H1 (cell line): ENCODE results near the gene PDLIM4. TPM values are rescaled to one million over a fixed set of nuclear protein-coding genes. Genes with fewer than 3 reads are reported as not detected.

Experiments used
- ASH2L ChIP-seq: fragments of 200-600, 300-600 bp; sonication (generic); IDR thresholded peaks from one replicate; pipeline ENCODE4 v1.7.1; 2017; ENCODE audit warnings: low read length
- CBX8 ChIP-seq: fragments of 300-800, 300-1000 bp; sonication (generic); IDR thresholded peaks from 2 replicates; pipeline ENCODE4 v1.7.1; 2016; ENCODE audit warnings: low read depth, low read length, borderline replicate concordance
- CREB1 ChIP-seq: IDR thresholded peaks from 2 replicates; pipeline ENCODE4 v1.6.1; 2012; ENCODE audit warnings: inconsistent platforms
- CTBP2 ChIP-seq: IDR thresholded peaks from 2 replicates; pipeline ENCODE4 v1.7.0; 2011; ENCODE audit warnings: borderline replicate concordance, mild to moderate bottlenecking, moderate library complexity, mixed read lengths, low read length; ENCODE audit not compliant: insufficient read depth, insufficient read length
- EP300 ChIP-seq, 2 experiments: IDR thresholded peaks; 1 replicate in 1 of 2; 2 replicates in 1 of 2; pipeline ENCODE4 v1.6.1; 2011 to 2012; ENCODE audit warnings: low read depth in 2 of 2, low read length in 2 of 2, mild to moderate bottlenecking in 2 of 2, borderline replicate concordance in 1 of 2, inconsistent platforms in 1 of 2, moderate library complexity in 1 of 2
- JUN ChIP-seq: IDR thresholded peaks from 2 replicates; pipeline ENCODE4 v1.6.1; 2011; ENCODE audit warnings: low read depth, mild to moderate bottlenecking, improper control_type of control experiment, low read length
- KDM5A ChIP-seq: fragments of 200-600 bp; IDR thresholded peaks from 2 replicates; pipeline ENCODE4 v1.7.1; 2012; ENCODE audit warnings: mild to moderate bottlenecking, low read length, inconsistent platforms, mixed read lengths
- NANOG ChIP-seq: IDR thresholded peaks from 2 replicates; pipeline ENCODE4 v1.6.1; 2011; ENCODE audit warnings: low read length, low read depth, mild to moderate bottlenecking, inconsistent platforms; ENCODE audit not compliant: insufficient read depth, poor library complexity, severe bottlenecking
- NRF1 ChIP-seq: IDR thresholded peaks from 2 replicates; pipeline ENCODE4 v1.6.1; 2011; ENCODE audit warnings: mild to moderate bottlenecking, low read depth, low read length, improper control_type of control experiment
- POLR2AphosphoS5 ChIP-seq: IDR thresholded peaks from 2 replicates; pipeline ENCODE4 v1.6.1; 2011; ENCODE audit warnings: low read depth, low read length
- RAD21 ChIP-seq, 2 experiments: IDR thresholded peaks in 1 of 2; conservative IDR thresholded peaks in 1 of 2; 2 replicates each; pipeline ENCODE4 v1.6.1; 2011; ENCODE audit warnings: low read depth in 2 of 2, low read length in 2 of 2, improper control_type of control experiment in 1 of 2, inconsistent platforms in 1 of 2, mild to moderate bottlenecking in 1 of 2, moderate library complexity in 1 of 2
- RFX5 ChIP-seq: IDR thresholded peaks from 2 replicates; pipeline ENCODE4 v1.6.1; 2011; ENCODE audit warnings: low read depth, low read length, improper control_type of control experiment, borderline replicate concordance
- SIN3A ChIP-seq, 2 experiments: IDR thresholded peaks in 1 of 2; conservative IDR thresholded peaks in 1 of 2; 2 replicates each; pipeline ENCODE4 v1.6.1; 2011 to 2012; ENCODE audit warnings: low read length in 2 of 2, improper control_type of control experiment in 1 of 2, low read depth in 1 of 2, mild to moderate bottlenecking in 1 of 2
- SIRT6 ChIP-seq: IDR thresholded peaks from one replicate; pipeline ENCODE4 v1.7.1; 2012; ENCODE audit warnings: low read length, inconsistent platforms
- SP4 ChIP-seq: IDR thresholded peaks from 2 replicates; pipeline ENCODE4 v1.6.1; 2012; ENCODE audit warnings: low read length, inconsistent platforms
- SUZ12 ChIP-seq: fragments of 200-600 bp; sonication (generic); IDR thresholded peaks from 2 replicates; pipeline ENCODE4 v1.6.1; 2012; ENCODE audit warnings: mild to moderate bottlenecking, inconsistent platforms, low read length, moderate library complexity, mixed read lengths
- TCF12 ChIP-seq: IDR thresholded peaks from 2 replicates; pipeline ENCODE4 v1.6.1; 2011; ENCODE audit warnings: low read depth, mild to moderate bottlenecking, low read length
- TEAD4 ChIP-seq: IDR thresholded peaks from 2 replicates; pipeline ENCODE4 v1.6.1; 2012; ENCODE audit warnings: low read depth, low read length, inconsistent platforms, mixed read lengths
- ZNF274 ChIP-seq: IDR thresholded peaks from 2 replicates; pipeline ENCODE4 v1.7.0; 2012; ENCODE audit warnings: low read length, borderline replicate concordance; ENCODE audit errors: extremely low read depth
- polyA plus RNA-seq, 7 experiments: library from polyadenylated mRNA; depleted of rRNA in 3 of 7; stranded (reverse) in 5 of 7; unstranded in 2 of 7; fragments of >200 nt in 5 of 7; fragments of 200-250 nt in 2 of 7; gene quantifications; 1 replicate in 5 of 7; 2 replicates in 1 of 7; 4 replicates in 1 of 7; pipeline versions ENCODE4 v1.2.1 to v1.2.3, GENCODE V29; 2011 to 2013; ENCODE audit warnings: missing spikeins in 2 of 7, mixed read lengths in 2 of 7
- total RNA-seq: library from RNA; stranded (reverse); fragmentation: NEBNext Ultra II Directional; extraction: Animal tissue kit (Norgen Biotek cat#: 25700); gene quantifications from 2 replicates; pipeline ENCODE4 v1.2.1, GENCODE V29; 2021
- TF ChIP-seq, protein P1 (sequence below): IDR thresholded peaks from 2 replicates; pipeline ENCODE4 v1.6.1; 2011; ENCODE audit warnings: low read depth, mild to moderate bottlenecking, low read length; ENCODE audit not compliant: insufficient read depth
- TF ChIP-seq, protein P2 (sequence below): IDR thresholded peaks from 2 replicates; pipeline ENCODE4 v1.6.1; 2012; ENCODE audit warnings: low read length, inconsistent platforms

PDLIM4 gene
- total and polyA plus RNA-seq, 2 of the 8 experiments (the other 6 are each of a cell fraction or from before 2014, with no cell fraction given) = 10.7 to 29.1 TPM

DNA sequence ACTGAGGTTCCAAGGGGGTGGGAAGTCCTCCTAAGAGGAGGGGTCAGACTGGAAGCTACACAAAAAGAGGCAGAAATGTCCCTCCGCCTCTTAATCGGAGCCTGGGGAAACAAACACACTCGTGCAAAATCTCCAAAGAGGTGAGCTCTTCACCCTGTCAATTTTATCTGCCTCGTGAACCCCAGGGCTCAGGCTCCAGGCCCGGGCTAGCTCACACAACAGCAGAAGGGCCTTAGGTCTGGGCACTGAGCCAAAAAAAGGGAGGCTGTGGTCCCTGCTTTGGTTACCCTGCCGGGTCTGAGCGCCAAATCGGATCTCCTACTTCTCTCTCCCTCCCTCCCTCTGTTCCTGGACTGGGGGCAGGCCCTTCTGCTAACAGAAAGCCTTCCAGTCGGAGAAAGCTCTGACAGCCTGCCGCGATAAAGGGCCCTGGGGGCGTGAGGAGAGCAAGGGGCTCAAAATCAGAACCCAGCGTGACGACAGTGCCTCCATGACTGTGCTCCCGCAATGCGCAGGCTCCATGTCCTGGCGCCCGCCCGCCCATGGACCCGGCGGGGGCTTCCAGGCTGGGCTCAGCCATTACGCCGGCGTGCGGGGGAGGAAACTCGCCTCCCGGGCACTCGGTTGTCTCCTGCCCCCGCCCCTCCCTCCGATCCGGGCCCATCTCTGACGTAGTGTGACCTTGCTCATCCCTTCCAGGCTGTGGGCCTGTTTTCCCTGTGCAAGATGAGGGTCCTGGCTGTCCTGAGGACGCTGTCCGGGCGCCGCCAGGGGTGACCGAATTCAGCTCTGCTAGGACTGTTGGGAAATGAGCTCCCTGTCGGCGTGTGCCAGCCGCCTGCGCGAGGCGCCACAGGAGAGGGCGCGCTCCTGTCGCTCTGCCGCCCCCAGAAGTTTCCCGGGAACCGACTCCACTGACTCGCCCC lies 35.8 kb downstream of the PDLIM4 start (continued):
- no peak for TF ChIP-seq JUN
- TF ChIP-seq NANOG = no peak
- TF ChIP-seq KDM5A = no peak
- no peak for TF ChIP-seq ZNF274
- TF ChIP-seq SIN3A (conservative IDR thresholded peaks at IDR 0.05 in 1 of 2, IDR thresholded peaks at IDR 0.05 in 1 of 2; ENCODE audit: low read depth in 1 of 2, low read length in 2 of 2) = no peak
- peak; percentile 31 for TF ChIP-seq NRF1
- no peak for TF ChIP-seq CBX8
- TF ChIP-seq POLR2AphosphoS5 = peak; percentile 84
- peak in 1 of 2 experiments; percentile 56; a peak in 1 of 3 replicates for TF ChIP-seq EP300 (IDR thresholded peaks at IDR 0.05; ENCODE audit: borderline replicate concordance in 1 of 2, low read depth in 2 of 2, low read length in 2 of 2)
- TF ChIP-seq SUZ12 = no peak
- TF ChIP-seq TEAD4 = no peak
- TF ChIP-seq RFX5 = no peak
- TF ChIP-seq, protein P1, sequence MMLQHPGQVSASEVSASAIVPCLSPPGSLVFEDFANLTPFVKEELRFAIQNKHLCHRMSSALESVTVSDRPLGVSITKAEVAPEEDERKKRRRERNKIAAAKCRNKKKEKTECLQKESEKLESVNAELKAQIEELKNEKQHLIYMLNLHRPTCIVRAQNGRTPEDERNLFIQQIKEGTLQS = no peak
- no peak for TF ChIP-seq RAD21 (IDR thresholded peaks at IDR 0.05 in 1 of 2, conservative IDR thresholded peaks at IDR 0.05 in 1 of 2; ENCODE audit: low read depth in 2 of 2, low read length in 2 of 2)
- TF ChIP-seq SP4 = no peak
- peak; percentile 18 for TF ChIP-seq CTBP2
- no peak for TF ChIP-seq TCF12
- TF ChIP-seq ASH2L = peak; percentile 54
- TF ChIP-seq CREB1 = peak; percentile 69
- TF ChIP-seq SIRT6 = no peak
- TF ChIP-seq, protein P2, sequence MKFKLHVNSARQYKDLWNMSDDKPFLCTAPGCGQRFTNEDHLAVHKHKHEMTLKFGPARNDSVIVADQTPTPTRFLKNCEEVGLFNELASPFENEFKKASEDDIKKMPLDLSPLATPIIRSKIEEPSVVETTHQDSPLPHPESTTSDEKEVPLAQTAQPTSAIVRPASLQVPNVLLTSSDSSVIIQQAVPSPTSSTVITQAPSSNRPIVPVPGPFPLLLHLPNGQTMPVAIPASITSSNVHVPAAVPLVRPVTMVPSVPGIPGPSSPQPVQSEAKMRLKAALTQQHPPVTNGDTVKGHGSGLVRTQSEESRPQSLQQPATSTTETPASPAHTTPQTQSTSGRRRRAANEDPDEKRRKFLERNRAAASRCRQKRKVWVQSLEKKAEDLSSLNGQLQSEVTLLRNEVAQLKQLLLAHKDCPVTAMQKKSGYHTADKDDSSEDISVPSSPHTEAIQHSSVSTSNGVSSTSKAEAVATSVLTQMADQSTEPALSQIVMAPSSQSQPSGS = no peak
